ENCODE measurements around the gene PHAF1. TPM values are rescaled to one million over a fixed set of nuclear protein-coding genes. Genes with fewer than 3 reads are reported as not detected.
A peak's percentile ranks its signal among the peaks of the same experiment; 100 is the strongest.

Gene PHAF1
- total and polyA plus RNA-seq, 3 experiments from 2014 or later = 14.7 to 21.2 (median 20.2) TPM

DNA sequence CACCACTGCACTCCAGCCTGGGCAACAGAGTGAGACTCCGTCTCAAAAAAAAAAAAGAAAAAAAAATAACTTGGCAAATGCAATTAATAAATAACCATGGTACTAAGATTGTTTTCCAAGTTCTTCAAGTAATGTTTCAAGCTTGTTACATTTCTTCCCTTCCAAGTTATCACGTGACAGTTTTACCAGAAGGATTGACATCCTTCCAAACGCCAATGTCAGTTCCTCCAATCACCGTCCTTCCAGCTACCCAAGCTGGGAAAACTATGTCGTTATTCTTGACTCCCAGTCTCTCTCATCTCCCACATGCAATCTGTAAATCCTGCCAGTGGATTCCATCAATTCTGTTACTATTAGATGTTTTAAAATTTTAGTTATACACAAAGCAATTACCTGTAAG is 3.9 kb upstream of the PHAF1 start:
- ChIA-PET CTCF (interaction anchor here (0.9 to 9.5 kb wide), 3 partner anchors 50 to 127 kb away, joined by 3 to 63 read pairs (median 4); no protein-coding TSS in a partner anchor), POLR2A (interaction anchor here (0.7 kb wide), 1 partner anchor 45 kb away, joined by 3 read pairs; the partner anchor contains the start of gene B3GNT9)
- H3K27ac Mint-ChIP-seq = peak overlapping the region in 2 of 8 donors; percentile 23 to 70
- no peaks in the 10 kb centered on the region for H3K27me3 Mint-ChIP-seq
- H3K36me3 Mint-ChIP-seq = peaks cover 0 to 12% (median 4%) of the 10 kb centered on the region in 3 donors
- Histone ChIP-seq H3K27me3 (ENCODE audit: insufficient read depth, low read length, poor library complexity, severe bottlenecking) (no peaks in the 10 kb centered on the region), H3K27ac (ENCODE audit: low read depth, low read length) (no peak overlapping the region), H3K4me1 (ENCODE audit: insufficient read depth, low read length) (peaks cover 13% of the 10 kb centered on the region), H3K9me3 (ENCODE audit: low read length) (no peaks in the 10 kb centered on the region), H3K4me3 (ENCODE audit: low read length) (no peak overlapping the region), H3K36me3 (ENCODE audit: insufficient read depth, low read length) (no peaks in the 10 kb centered on the region)
- H3K4me1 Mint-ChIP-seq = peaks cover 8 to 16% (median 8%) of the 10 kb centered on the region in 3 donors
- DNase-seq = no peak
- H3K4me3 Mint-ChIP-seq = peak overlapping the region in 1 of 7 donors; percentile 11
- H3K9me3 Mint-ChIP-seq = no peaks in the 10 kb centered on the region

DNA sequence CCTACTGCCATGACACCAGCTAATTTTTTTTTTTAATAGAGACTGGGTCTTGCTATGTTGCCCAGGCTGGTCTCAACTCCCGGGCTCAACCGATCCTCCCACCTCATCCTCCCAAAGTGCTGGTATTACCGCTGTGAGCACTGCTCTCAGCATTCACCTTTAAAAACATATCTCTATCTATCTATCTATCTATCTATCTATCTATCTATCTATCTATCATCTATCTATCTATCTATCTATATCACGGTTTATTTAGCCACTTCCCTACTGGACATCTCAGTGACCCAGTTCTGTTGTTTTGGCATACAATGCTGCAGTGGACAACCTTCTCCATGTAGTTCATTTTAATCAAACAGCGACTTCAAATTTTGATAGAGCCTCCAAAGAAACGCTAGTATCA is 1.3 kb upstream of the PHAF1 start:
- Histone ChIP-seq H3K4me3 (ENCODE audit: low read length) (no peak overlapping the region), H3K9me3 (ENCODE audit: low read length) (no peaks in the 10 kb centered on the region), H3K36me3 (ENCODE audit: insufficient read depth, low read length) (no peaks in the 10 kb centered on the region), H3K27ac (ENCODE audit: low read depth, low read length) (no peak overlapping the region), H3K4me1 (ENCODE audit: insufficient read depth, low read length) (peaks cover 25% of the 10 kb centered on the region), H3K27me3 (ENCODE audit: insufficient read depth, low read length, poor library complexity, severe bottlenecking) (no peaks in the 10 kb centered on the region)
- peaks cover 0 to 18% (median 0%) of the 10 kb centered on the region in 3 donors for H3K36me3 Mint-ChIP-seq
- H3K27ac Mint-ChIP-seq = no peak overlapping the region
- H3K27me3 Mint-ChIP-seq = no peaks in the 10 kb centered on the region
- no peak for DNase-seq
- H3K9me3 Mint-ChIP-seq = no peaks in the 10 kb centered on the region
- ChIA-PET POLR2A (no interaction called here), CTCF (interaction anchor here (1.4 kb wide), 1 partner anchor 46 kb away, joined by 4 read pairs; no protein-coding TSS in a partner anchor)
- peaks cover 23 to 39% (median 32%) of the 10 kb centered on the region in 3 donors for H3K4me1 Mint-ChIP-seq
- H3K4me3 Mint-ChIP-seq = peak overlapping the region in 3 of 7 donors; percentile 72 to 94 (median 93)

DNA sequence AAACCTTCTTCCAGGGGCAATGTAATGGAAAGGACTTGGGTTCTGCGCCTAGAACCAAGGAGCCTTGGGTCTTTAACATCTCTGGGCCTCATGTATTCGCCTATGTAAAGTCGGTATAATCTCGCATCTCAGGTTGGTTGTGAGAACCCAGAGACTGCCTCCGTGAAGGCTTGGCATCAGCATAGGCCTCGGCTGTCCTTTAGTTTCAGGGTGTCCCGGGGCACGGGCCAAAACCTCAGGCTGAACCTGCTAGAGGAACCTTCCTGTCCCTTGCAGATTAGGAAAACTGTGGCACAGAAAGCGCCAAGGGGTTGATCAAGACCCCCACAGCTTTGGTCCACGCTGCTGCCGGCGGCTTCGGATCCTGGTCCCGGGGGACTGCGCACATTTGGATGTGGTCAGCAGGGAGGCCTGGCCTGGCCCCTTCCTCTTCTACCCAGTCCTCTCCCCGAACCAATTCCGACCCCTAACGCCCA is 772 bp upstream of the PHAF1 start:
- Mint-ChIP-seq H3K4me3 (peak overlapping the region; percentile 92 to 97 (median 93)), H3K9me3 (no peaks in the 10 kb centered on the region), H3K36me3 (peaks cover 0 to 20% (median 0%) of the 10 kb centered on the region in 3 donors), H3K4me1 (peaks cover 23 to 39% (median 32%) of the 10 kb centered on the region in 3 donors), H3K27ac (peak overlapping the region in 4 of 8 donors; percentile 76 to 89 (median 84)), H3K27me3 (no peaks in the 10 kb centered on the region)
- Histone ChIP-seq H3K36me3 (ENCODE audit: insufficient read depth, low read length) (no peaks in the 10 kb centered on the region), H3K27ac (ENCODE audit: low read depth, low read length) (peak overlapping the region; percentile 69), H3K27me3 (ENCODE audit: insufficient read depth, low read length, poor library complexity, severe bottlenecking) (no peaks in the 10 kb centered on the region), H3K4me1 (ENCODE audit: insufficient read depth, low read length) (peaks cover 25% of the 10 kb centered on the region), H3K4me3 (ENCODE audit: low read length) (peak overlapping the region; percentile 99), H3K9me3 (ENCODE audit: low read length) (no peaks in the 10 kb centered on the region)
- POLR2A ChIA-PET = no interaction called here
- CTCF ChIA-PET = interaction anchor here (1.3 kb wide), 1 partner anchor 46 kb away, joined by 3 read pairs; no protein-coding TSS in a partner anchor
- DNase-seq = no peak

DNA sequence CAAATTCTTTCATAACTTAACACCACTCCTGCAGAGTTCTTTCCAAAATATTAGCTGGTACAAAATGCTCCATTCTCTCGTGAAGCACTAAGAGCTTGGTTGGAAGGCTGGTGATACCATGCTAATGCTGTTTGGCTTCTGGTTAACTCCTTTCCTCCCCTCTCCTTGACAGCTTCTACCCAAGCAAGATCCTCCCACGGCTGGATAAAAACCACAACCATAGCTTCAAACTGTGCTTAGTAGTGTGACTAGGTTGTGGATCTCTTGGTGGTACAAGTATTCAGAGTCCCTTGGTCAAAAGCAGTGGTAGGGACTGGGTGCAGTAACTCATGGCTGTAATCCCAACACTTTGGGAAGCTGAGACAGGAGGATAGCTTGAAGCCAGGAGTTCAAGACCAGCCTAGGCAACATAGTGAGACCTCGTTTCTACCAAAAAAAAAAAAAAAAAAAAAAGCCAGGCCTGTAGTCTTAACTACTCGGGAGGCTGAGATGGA is 2.3 kb downstream of the PHAF1 start:
- ChIA-PET CTCF (interaction anchor here (0.5 to 1.4 kb wide), 2 partner anchors 17 to 439 kb away, joined by 3 to 4 read pairs; no protein-coding TSS in a partner anchor), POLR2A (interaction anchor here (0.7 kb wide), 1 partner anchor 138 kb away, joined by 3 read pairs; no protein-coding TSS in a partner anchor)
- Histone ChIP-seq H3K27ac (ENCODE audit: low read depth, low read length) (no peak overlapping the region), H3K36me3 (ENCODE audit: insufficient read depth, low read length) (no peaks in the 10 kb centered on the region), H3K27me3 (ENCODE audit: insufficient read depth, low read length, poor library complexity, severe bottlenecking) (no peaks in the 10 kb centered on the region), H3K4me1 (ENCODE audit: insufficient read depth, low read length) (peaks cover 25% of the 10 kb centered on the region), H3K4me3 (ENCODE audit: low read length) (no peak overlapping the region), H3K9me3 (ENCODE audit: low read length) (no peaks in the 10 kb centered on the region)
- Mint-ChIP-seq H3K4me3 (peak overlapping the region in 6 of 7 donors; percentile 66 to 94 (median 93)), H3K9me3 (no peaks in the 10 kb centered on the region), H3K36me3 (peaks cover 0 to 39% (median 0%) of the 10 kb centered on the region in 3 donors), H3K27me3 (no peaks in the 10 kb centered on the region), H3K4me1 (peaks cover 36 to 65% (median 45%) of the 10 kb centered on the region in 3 donors), H3K27ac (peak overlapping the region in 1 of 8 donors; percentile 54)
- DNase-seq = no peak

DNA sequence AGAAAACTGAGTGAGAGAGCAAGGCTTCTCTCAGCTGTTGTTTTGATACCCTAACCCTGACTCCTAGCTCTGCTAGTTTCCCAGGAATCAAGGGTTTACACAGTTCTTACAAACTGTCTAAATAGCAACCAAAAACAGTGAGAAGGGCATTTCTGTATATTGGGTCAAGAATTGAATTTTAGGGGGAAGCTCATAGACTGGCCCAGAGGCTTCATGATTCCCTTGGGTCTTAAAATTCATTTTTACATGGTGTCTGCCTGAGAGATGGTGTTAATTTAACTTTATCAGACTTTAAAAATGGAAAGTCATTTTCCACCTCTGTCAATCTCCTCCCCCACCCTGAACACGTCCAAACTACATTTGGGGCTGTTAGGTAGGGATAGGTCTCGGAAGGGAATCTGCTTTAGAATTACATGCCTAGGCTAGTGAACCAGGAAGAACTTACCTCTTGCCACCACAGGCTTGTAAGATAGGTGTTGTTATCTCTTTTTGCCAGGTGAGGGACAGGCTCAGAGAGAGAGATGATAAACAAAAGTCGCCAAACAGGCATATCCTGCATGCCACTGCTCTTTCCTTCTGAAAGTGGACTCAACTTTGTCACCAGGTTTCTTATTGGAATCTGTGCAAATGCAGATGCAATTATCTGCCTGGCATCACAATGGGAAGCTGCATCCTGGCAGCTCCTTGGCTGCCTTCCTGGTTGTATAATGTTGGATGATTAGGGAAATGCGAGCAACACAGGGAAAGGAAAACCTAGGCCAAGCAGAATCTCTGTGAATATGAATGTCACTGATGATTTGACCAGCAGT is 3.1 kb downstream of the PHAF1 start:
- peak overlapping the region in 2 of 7 donors; percentile 40 for H3K4me3 Mint-ChIP-seq
- Histone ChIP-seq H3K27me3 (ENCODE audit: insufficient read depth, low read length, poor library complexity, severe bottlenecking) (no peaks in the 10 kb centered on the region), H3K9me3 (ENCODE audit: low read length) (no peaks in the 10 kb centered on the region), H3K36me3 (ENCODE audit: insufficient read depth, low read length) (no peaks in the 10 kb centered on the region), H3K4me3 (ENCODE audit: low read length) (no peak overlapping the region), H3K4me1 (ENCODE audit: insufficient read depth, low read length) (peaks cover 25% of the 10 kb centered on the region), H3K27ac (ENCODE audit: low read depth, low read length) (no peak overlapping the region)
- H3K4me1 Mint-ChIP-seq = peaks cover 36 to 68% (median 45%) of the 10 kb centered on the region in 3 donors
- H3K9me3 Mint-ChIP-seq = no peaks in the 10 kb centered on the region
- H3K36me3 Mint-ChIP-seq = peaks cover 0 to 39% (median 0%) of the 10 kb centered on the region in 3 donors
- DNase-seq = no peak
- H3K27ac Mint-ChIP-seq = peak overlapping the region in 3 of 8 donors; percentile 46 to 70 (median 52)
- no peaks in the 10 kb centered on the region for H3K27me3 Mint-ChIP-seq
- POLR2A ChIA-PET = interaction anchor here (0.7 kb wide), 1 partner anchor 138 kb away, joined by 3 read pairs; no protein-coding TSS in a partner anchor
- CTCF ChIA-PET = interaction anchor here (1.4 kb wide), 1 partner anchor 16 kb away, joined by 3 read pairs; no protein-coding TSS in a partner anchor

DNA sequence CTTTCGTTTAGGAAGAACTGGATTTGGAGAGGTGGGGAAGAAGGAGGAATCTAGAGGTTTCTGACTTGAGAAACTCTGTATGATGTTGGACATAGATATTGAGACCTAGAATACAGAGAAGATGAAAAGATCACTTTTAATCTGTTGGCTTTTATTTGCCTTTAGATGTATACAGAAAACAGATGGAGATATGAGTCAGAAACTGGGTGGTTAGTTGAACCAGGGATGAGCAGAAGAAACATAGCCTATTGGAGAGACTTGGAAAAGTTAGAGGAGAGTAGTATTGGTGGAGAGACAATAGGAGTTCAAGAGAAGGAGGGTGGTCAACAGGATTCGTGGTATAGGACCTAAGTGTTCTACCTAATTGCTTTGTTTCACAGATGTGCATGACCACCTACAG is 5.1 kb downstream of the PHAF1 start:
- CTCF ChIA-PET = interaction anchor here (0.8 to 1.7 kb wide), 3 partner anchors 27 to 70 kb away, joined by 3 to 5 read pairs (median 3); no protein-coding TSS in a partner anchor
- peaks cover 0 to 41% (median 0%) of the 10 kb centered on the region in 3 donors for H3K36me3 Mint-ChIP-seq
- H3K9me3 Mint-ChIP-seq = no peaks in the 10 kb centered on the region
- Histone ChIP-seq H3K9me3 (ENCODE audit: low read length) (no peaks in the 10 kb centered on the region), H3K36me3 (ENCODE audit: insufficient read depth, low read length) (peaks cover 2% of the 10 kb centered on the region), H3K27me3 (ENCODE audit: insufficient read depth, low read length, poor library complexity, severe bottlenecking) (no peaks in the 10 kb centered on the region), H3K4me3 (ENCODE audit: low read length) (no peak overlapping the region), H3K4me1 (ENCODE audit: insufficient read depth, low read length) (peaks cover 20% of the 10 kb centered on the region), H3K27ac (ENCODE audit: low read depth, low read length) (no peak overlapping the region)
- POLR2A ChIA-PET = no interaction called here
- H3K27ac Mint-ChIP-seq = peak overlapping the region in 5 of 8 donors; percentile 1 to 48 (median 24)
- DNase-seq = no peak
- H3K4me3 Mint-ChIP-seq = peak overlapping the region in 1 of 7 donors; percentile 8
- H3K27me3 Mint-ChIP-seq = no peaks in the 10 kb centered on the region
- H3K4me1 Mint-ChIP-seq = peaks cover 32 to 67% (median 39%) of the 10 kb centered on the region in 3 donors

DNA sequence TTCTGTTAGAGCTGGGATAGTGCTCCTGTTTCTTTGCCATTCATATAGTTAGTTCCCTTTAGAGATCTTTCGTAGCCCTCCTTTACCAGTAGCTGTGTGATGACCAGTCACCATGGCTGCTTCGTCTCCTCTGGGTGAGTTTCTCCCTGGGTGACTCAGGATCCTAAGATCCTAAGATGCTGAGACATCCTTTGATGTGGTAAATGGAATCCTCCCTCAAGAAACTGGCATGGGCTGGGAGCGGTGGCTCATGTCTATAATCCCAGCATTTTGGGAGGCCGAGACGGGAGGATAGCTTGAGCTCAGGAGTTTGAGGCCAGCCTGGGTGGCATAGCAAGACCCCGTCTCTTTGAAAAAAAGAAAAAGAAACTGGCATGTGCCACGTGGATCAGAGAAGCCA is 5.9 kb downstream of the PHAF1 start:
- Mint-ChIP-seq H3K4me3 (no peak overlapping the region), H3K27me3 (no peaks in the 10 kb centered on the region), H3K9me3 (no peaks in the 10 kb centered on the region), H3K36me3 (peaks cover 0 to 45% (median 4%) of the 10 kb centered on the region in 3 donors), H3K4me1 (peaks cover 33 to 67% (median 42%) of the 10 kb centered on the region in 3 donors), H3K27ac (peak overlapping the region in 4 of 8 donors; percentile 19 to 43 (median 26))
- ChIA-PET CTCF (interaction anchor here (1.3 to 1.7 kb wide), 2 partner anchors 40 to 69 kb away, joined by 3 to 5 read pairs; no protein-coding TSS in a partner anchor), POLR2A (no interaction called here)
- no peak overlapping the region for H3K27ac ChIP-seq (ENCODE audit: low read depth, low read length)
- peaks cover 9% of the 10 kb centered on the region for H3K36me3 ChIP-seq (ENCODE audit: insufficient read depth, low read length)
- no peaks in the 10 kb centered on the region for H3K9me3 ChIP-seq (ENCODE audit: low read length)
- H3K27me3 ChIP-seq (ENCODE audit: insufficient read depth, low read length, poor library complexity, severe bottlenecking) = no peaks in the 10 kb centered on the region
- DNase-seq = no peak
- H3K4me3 ChIP-seq (ENCODE audit: low read length) = no peak overlapping the region
- peaks cover 15% of the 10 kb centered on the region for H3K4me1 ChIP-seq (ENCODE audit: insufficient read depth, low read length)
